HAP-1 (cell line): Measurements from ENCODE around the gene ZNF565.
A peak's percentile ranks its signal among the peaks of the same experiment; 100 is the strongest.
"Not testable (repeated sequence)": the region's sequence is repeated elsewhere in the genome, so short reads cannot be mapped to it uniquely, and the experiment has no call there.

Source experiments
- DNase-seq, 2 experiments: peaks; one replicate each; pipeline ENCODE4 v3.0.0-alpha.2; 2016 to 2020; ENCODE audit warnings: low spot score in 2 of 2
- H3K27me3 ChIP-seq: fragments of 250-450 bp; sonication (Bioruptor Pico); 2 replicates; pipeline ENCODE4 v1.5.1; 2020; ENCODE audit warnings: low read depth, mild to moderate bottlenecking, moderate library complexity
- H3K36me3 ChIP-seq: fragments of 250-450 bp; sonication (Bioruptor Pico); replicated peaks from 2 replicates; pipeline ENCODE4 v1.5.1; 2020; ENCODE audit warnings: mild to moderate bottlenecking
- H3K4me1 ChIP-seq: fragments of 250-450 bp; sonication (Bioruptor Pico); 2 replicates; pipeline ENCODE4 v1.5.1; 2020; ENCODE audit warnings: mild to moderate bottlenecking
- H3K4me3 ChIP-seq: fragments of 250-450 bp; sonication (Bioruptor Pico); 2 replicates; pipeline ENCODE4 v1.5.1; 2020; ENCODE audit warnings: mild to moderate bottlenecking, moderate library complexity
- H3K9me3 ChIP-seq: fragments of 250-450 bp; sonication (Bioruptor Pico); 2 replicates; pipeline ENCODE4 v1.5.1; 2020; ENCODE audit warnings: mild to moderate bottlenecking, moderate library complexity
- in situ Hi-C: fragments of 300-500 bp; cut with MboI; formaldehyde crosslinking; loops from 3 replicates; pipeline ENCODE4 v1.14.3; 2020; ENCODE audit warnings: low sequenced_read_pairs, inconsistent platforms, mixed read lengths

Gene ZNF565

DNA sequence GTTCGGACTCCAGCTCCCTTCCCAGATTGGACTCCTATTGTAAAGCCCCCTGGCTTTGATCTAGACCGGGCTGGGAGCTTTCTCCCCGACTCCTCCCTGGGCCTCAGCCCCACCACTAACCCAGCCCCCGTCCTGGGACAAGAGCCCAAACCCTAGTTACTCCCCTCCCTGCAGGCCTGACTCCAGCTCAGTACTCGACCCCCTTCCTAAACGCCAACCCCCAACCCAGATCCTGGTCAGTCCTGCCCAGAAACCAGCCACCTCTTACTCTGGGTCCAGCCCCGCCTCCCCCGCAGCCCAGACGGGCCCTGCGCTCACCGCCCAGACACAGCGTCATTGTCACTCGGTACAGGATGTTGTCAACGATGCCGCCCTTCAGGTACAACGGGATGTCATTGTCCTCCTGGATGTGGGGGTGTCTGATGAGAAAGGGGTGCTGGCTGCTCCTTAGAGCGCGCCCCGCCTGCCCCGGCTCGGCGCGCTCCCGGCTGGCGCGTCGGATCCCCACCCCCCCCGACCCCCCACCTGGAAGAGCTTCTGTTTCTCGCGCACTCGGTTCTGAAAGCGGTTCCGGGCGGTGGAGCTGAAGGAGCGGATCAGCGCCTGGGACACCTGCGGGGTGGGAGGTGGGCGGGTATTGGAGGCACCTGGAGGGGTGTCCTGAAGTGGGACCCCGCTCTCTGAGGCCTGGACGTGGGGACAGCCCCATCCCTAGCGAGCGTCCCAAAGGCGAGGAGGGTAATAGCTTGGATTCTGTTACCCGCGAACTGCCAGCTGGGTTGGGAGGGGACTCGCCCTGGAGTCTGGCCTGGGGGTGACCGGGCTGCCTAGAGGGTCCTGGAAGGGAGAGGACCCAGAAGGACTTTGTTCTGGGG is 63.1 kb downstream of the ZNF565 start:
- no peak for DNase-seq
- Histone ChIP-seq H3K27me3 (no peaks in the 10 kb centered on the region), H3K4me1 (no peaks in the 10 kb centered on the region), H3K4me3 (no peak overlapping the region), H3K9me3 (no peaks in the 10 kb centered on the region), H3K36me3 (peaks cover 27% of the 10 kb centered on the region)
- in situ Hi-C loops: no loop called here

DNA sequence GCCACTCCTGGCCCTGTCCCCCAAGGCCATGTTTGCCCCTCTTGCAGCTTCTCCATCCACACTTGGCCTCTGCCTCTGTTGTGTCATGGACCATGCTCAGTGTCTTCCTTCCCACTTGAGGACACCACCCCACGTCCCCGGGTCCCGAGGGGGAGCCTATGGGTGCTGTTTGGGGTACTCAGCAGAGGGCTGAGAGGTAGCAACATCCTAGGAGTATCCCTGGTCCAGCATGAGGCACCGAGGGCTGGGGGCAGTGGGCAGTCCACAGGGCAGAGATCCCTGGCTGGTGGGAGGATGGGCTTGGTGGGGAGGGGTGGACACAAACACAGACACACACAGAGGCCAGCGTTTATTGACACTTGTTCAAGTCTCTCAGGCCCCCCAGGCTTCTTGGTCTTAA is 63.9 kb downstream of the ZNF565 start:
- Histone ChIP-seq H3K4me3 (no peak overlapping the region), H3K27me3 (no peaks in the 10 kb centered on the region), H3K9me3 (no peaks in the 10 kb centered on the region), H3K4me1 (no peaks in the 10 kb centered on the region), H3K36me3 (peaks cover 35% of the 10 kb centered on the region)
- in situ Hi-C loops: no loop called here
- no peak for DNase-seq

DNA sequence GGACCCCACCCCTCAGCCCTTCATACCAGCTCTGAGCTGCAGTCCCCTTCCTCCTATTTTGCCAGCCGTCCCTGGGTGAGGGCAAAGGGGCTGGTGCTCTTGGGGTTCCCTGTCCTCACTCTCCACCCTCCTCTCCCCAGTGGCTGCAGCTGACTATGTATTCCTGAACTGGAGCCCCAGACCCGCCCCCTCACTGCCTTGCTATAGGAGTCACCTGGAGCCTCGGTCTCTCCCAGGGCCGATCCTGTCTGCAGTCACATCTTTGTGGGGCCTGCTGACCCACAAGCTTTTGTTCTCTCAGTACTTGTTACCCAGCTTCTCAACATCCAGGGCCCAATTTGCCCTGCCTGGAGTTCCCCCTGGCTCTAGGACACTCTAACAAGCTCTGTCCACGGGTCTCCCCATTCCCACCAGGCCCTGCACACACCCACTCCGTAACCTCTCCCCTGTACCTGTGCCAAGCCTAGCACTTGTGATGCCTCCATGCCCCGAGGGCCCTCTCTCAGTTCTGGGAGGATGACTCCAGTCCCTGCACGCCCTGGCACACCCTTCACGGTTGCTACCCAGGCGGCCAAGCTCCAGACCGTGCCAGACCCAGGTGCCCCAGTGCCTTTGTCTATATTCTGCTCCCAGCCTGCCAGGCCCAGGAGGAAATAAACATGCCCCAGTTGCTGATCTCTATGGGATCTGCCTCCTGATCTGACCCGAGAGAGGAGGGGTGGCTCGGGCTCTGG is 64.6 kb downstream of the ZNF565 start:
- H3K4me1 ChIP-seq: no peaks in the 10 kb centered on the region
- H3K36me3 ChIP-seq: peaks cover 40% of the 10 kb centered on the region
- no peak for DNase-seq
- H3K9me3 ChIP-seq: no peaks in the 10 kb centered on the region
- in situ Hi-C loops: no loop called here
- H3K4me3 ChIP-seq: no peak overlapping the region
- no peaks in the 10 kb centered on the region for H3K27me3 ChIP-seq

DNA sequence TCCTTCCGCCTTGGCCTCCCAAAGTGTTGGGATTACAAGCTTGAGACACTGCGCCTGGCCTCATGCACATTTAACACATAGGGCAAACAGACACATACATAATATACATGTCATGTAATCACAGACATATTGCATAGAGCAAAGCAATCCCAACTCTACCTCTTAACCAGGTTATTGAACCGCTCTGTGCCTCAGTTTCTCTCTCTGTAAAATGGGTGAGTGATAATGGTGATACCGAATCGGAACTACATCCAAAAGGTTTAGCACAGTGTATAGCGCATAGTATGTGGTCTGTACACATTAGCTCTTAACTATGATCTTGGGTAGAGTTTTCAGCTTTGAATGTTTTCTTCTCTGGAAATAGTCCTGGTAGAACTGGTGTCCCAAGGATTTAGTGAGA is 69.8 kb downstream of the ZNF565 start:
- Histone ChIP-seq H3K4me1 (peaks cover 4% of the 10 kb centered on the region; the same call in 1 of the 2 replicates), H3K36me3 (peaks cover 51% of the 10 kb centered on the region)
- no peak for DNase-seq

DNA sequence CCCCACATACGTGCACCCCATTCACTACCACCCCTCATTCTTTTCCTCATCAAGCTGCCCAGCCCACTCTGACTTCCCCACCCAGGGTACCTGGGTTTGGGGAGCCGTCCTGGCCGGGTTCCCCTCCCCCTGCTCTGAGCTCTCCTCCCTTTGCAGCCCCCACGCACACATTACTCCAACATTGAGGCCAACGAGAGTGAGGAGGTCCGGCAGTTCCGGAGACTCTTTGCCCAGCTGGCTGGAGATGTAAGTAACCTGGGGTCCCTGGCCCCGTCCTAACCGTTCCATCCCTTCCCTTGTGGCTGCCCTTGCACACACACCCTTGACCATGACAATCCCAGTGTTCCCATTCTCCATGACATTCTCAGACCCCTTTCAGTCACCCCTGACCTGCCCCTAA is 72.0 kb downstream of the ZNF565 start:
- peaks cover 46% of the 10 kb centered on the region for H3K36me3 ChIP-seq
- no peak overlapping the region for H3K4me3 ChIP-seq
- in situ Hi-C loops: no loop called here

More for the DNA sequence above, 69.8 kb downstream of the ZNF565 start:
- H3K27me3 ChIP-seq: no peaks in the 10 kb centered on the region
- in situ Hi-C loops: no loop called here
- H3K9me3 ChIP-seq: no peaks in the 10 kb centered on the region
- H3K4me3 ChIP-seq: no peak overlapping the region

DNA sequence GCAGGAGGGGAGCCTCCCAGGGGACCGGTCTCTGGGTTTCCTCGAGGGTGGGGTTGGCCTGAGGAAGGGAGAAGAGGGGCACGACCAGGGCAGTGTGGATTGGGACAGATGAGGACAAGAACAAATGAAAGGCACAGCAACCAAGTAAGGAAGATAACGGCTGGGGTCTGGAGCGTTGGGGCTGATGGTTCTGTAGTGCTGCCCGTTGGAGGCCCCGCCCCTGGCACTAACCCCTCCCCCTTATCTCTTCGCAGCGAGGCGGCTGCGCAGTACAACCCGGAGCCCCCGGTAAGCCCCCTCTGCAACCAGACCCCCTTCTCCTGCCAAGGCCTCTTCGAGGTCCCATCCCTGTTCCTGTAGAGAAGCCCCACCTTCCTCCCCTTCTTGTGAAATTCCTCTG is 72.4 kb downstream of the ZNF565 start:
- Histone ChIP-seq H3K27me3 (no peaks in the 10 kb centered on the region), H3K4me1 (peaks cover 4% of the 10 kb centered on the region), H3K36me3 (peaks cover 41% of the 10 kb centered on the region), H3K9me3 (no peaks in the 10 kb centered on the region), H3K4me3 (no peak overlapping the region)
- in situ Hi-C loops: no loop called here
- no peak for DNase-seq

More for the DNA sequence above, 72.0 kb downstream of the ZNF565 start:
- Histone ChIP-seq H3K9me3 (no peaks in the 10 kb centered on the region), H3K4me1 (peaks cover 4% of the 10 kb centered on the region), H3K27me3 (no peaks in the 10 kb centered on the region)
- DNase-seq: no peak

DNA sequence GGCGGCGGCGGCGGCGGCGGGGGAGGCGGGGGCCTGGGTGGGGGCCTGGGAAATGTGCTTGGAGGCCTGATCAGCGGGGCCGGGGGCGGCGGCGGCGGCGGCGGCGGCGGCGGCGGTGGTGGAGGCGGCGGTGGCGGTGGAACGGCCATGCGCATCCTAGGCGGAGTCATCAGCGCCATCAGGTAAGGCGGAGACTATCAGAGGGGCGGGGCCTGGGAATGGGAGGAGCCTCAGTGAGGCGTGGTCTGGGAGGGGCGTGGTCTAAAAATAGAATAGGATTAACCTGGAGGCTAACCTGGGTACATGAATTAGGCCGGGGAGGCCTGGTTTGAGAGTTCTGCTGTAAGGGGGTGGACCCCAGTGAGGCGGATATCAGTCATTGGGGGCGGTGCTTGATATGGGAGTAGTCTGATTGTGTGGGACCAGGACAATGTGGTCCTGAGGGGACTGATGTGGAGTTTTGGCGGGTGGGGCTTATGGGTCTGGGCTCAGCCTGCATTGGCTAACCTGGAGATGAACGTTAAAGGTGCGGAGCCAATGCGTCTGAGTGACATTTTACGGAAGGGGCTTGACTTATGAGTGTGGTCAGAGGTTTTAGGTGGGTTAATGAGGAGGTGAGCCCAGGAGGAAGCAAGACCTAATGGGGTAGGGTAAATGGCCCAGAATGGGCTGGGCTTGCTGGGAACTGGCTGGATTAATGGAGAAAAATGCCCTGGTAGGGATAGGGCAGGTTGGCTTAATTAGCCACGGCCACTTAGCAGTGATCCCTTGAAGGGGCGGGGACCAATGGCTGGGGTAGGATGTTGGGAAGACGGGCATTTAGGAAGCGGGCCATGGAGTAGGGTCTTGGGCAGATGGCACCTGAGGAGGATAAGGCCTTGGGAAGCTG is 73.2 kb downstream of the ZNF565 start:
- Histone ChIP-seq H3K36me3 (peaks cover 34% of the 10 kb centered on the region), H3K4me1 (peaks cover 4% of the 10 kb centered on the region), H3K9me3 (no peaks in the 10 kb centered on the region), H3K27me3 (no peaks in the 10 kb centered on the region), H3K4me3 (peak overlapping the region; percentile 98)
- DNase-seq: peak; percentile 79 to 90
- in situ Hi-C loops: no loop called here

DNA sequence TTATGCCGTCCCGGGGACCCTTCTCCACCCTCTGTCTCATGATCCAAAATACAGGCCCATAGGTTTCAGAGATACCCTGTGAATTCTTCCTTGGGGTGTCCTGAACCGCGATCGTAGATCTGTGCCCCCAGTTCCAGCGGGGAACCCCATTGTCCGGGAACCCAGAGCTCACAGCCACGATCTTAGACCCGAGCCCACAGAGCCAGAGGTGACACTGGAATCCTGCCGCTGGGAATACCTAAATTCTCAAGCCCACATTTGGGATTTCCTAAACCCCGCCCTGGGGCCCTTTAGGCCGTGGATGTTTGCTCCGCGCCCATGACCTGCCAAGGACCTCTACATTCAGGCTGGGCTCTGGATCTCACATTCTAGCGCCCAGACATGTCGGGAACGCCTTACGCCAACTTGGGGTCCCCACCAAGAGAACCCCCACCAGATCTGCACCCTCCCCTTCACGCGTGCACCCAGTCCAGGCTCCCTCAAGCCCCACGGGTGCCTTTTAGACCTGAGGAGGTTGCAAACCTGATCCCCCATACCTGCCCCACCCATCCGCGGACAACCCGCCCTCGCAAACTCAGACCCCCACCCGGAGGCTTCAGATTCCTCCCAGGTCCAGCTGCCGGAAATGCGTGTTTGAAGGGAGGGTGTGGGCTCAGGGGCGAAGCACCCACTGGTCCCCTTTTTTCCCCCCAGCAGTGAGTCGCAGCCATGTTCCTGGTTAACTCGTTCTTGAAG is 74.0 kb downstream of the ZNF565 start:
- Histone ChIP-seq H3K36me3 (peaks cover 26% of the 10 kb centered on the region), H3K4me1 (peaks cover 4% of the 10 kb centered on the region), H3K4me3 (peak overlapping the region; percentile 98), H3K27me3 (no peaks in the 10 kb centered on the region), H3K9me3 (no peaks in the 10 kb centered on the region)
- in situ Hi-C loops: no loop called here
- peak; percentile 51 to 81 for DNase-seq

DNA sequence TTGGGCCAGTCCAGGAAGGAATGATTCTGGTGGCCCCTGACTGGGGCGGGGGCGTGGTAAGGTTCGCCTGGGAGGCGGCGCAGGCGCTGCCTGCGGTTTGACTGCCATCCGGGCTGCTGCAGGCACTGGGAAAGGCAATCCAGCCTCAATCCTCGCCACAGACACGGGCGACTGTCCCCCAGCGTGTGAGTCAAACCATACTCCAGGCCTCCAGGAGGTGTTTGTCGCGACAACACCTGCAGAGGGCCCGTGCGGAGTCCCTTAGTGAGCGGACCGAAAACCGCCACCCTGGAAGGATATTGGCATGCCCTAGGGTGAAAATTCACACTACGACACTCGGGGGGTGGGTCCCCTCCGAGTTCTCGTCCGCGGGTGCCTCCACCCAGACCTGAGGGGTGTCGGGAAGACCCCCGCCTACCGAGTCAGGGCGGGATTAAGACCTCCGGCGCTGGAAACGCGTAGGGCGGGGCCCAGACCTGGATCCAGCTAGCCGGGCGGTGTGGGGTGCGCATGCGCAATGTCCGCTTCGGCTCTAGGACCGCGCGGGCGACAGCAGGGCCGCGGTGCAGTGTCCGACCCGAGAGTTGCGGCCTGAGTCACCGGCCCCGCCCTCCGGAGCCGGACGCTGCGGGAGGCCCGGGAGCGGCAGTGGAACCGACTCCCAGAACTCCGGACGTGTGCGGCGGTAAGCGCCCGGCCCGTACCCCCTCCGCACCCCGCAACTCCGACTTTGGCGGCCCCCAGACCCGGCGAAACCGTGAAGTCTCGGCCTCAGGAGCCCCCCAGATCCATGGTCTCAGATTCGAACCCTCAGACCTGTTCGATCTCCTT is 74.8 kb downstream of the ZNF565 start, which contains the start of gene CAPNS1:
Gene CAPNS1, plus strand, starts transcription at position 594 of the 831 bp plus-strand sequence. CDS start 946 bp downstream, outside the sequence.
- no peaks in the 10 kb centered on the region for H3K9me3 ChIP-seq
- H3K36me3 ChIP-seq: peaks cover 20% of the 10 kb centered on the region
- H3K4me3 ChIP-seq: peak within 1 kb of the TSS; percentile 98
- in situ Hi-C loops: no loop called here
- H3K4me1 ChIP-seq: peaks cover 4% of the 10 kb centered on the region
- peak; percentile 93 to 97 for DNase-seq
- H3K27me3 ChIP-seq: no peaks in the 10 kb centered on the region

DNA sequence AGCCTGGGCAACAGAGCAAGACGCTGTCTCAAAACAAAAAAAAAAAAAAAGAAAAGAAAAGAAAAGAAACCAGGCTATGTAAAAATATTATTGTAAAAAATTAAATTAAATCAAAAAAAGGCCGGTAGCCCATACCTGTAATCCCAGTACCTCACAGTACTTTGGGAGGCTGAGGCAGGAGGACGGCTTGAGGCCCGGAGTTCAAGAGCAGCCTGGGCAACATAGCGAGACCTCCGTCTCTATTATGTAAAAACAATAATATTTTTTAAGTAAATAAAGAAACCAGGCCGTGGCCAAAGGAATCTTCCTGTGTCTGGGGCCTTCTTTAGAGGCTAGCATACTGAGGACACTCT is 75.4 kb downstream of the ZNF565 start:
- Histone ChIP-seq H3K36me3 (peaks cover 14% of the 10 kb centered on the region), H3K27me3 (no peaks in the 10 kb centered on the region), H3K4me3 (peak overlapping the region; percentile 98), H3K4me1 (peaks cover 4% of the 10 kb centered on the region), H3K9me3 (no peaks in the 10 kb centered on the region)
- DNase-seq: no peak
- in situ Hi-C loops: no loop called here

DNA sequence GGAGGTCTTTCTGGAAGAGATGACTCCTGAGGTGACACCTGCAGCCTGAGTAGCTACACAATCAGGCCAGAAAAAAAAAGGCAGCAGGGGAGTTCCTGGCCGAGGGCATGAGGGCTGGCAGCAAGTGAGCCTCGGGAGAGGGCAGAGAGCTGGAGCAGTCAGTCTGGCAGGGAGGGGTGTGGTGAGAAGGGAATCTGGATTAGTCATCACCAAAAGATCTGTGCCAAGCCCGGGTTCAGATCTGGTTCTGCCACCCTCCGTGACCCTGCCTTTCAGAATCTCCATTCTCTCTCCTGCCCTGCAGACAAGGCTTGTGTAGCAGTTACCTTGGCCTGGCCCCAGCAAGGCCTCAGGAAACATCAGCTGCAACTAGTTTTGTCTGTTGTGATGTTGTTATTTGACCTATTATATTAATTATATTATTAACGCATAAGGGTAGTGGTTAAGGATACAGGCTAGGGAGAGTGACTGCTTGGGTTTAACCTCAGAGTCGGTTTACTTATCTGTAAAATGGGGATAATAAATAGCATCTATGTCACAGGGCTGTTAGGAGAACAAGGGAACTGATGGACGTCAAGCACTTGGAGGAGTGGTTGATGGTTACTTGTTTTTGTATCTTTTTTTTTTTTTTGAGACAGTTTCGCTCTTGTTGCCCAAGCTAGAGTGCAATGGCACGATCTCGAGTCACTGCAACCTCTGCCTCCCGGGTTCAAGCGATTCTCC is 77.3 kb downstream of the ZNF565 start:
- H3K27me3 ChIP-seq: no peaks in the 10 kb centered on the region
- peaks cover 2% of the 10 kb centered on the region; the same call in 1 of the 2 replicates for H3K36me3 ChIP-seq
- no peak for DNase-seq
- H3K9me3 ChIP-seq: no peaks in the 10 kb centered on the region
- in situ Hi-C loops: no loop called here
- H3K4me1 ChIP-seq: peaks cover 4% of the 10 kb centered on the region
- H3K4me3 ChIP-seq: no peak overlapping the region

DNA sequence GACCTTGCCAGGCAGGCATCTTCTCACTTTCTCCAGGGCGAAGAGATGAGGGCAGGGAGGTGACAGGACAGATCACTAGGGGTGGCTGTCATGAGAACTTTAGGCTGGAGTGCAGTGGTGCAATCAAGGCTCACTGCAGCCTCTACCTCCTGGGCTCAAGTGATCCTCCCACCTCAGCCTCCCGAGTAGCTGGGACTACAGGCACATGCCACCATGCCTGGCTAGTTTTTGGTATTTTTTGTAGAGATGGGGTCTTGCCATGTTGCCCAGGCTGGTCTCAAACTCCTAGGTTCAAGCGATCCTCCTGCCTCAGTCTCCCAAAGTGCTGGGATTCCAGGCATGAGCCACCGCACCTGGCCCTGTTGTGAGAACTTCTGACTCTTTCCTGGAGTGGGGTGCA is 79.6 kb downstream of the ZNF565 start:
- H3K4me1 ChIP-seq, DNase-seq, H3K36me3 ChIP-seq, H3K27me3 ChIP-seq, H3K4me3 ChIP-seq, H3K9me3 ChIP-seq, in situ Hi-C loops: not testable (repeated sequence)
